Mesothelial cell of epicardium (in vitro differentiated cells): ENCODE measurements around the gene LIN54. TPM values are rescaled to one million over a fixed set of nuclear protein-coding genes. Genes with fewer than 3 reads are reported as not detected.
"Not testable (repeated sequence)": the region's sequence is repeated elsewhere in the genome, so short reads cannot be mapped to it uniquely, and the experiment has no call there.

Experiments
- DNase-seq, 2 experiments: peaks; one replicate each; pipeline ENCODE4 v3.0.0; 2021; ENCODE audit warnings: low spot score in 2 of 2; ENCODE audit not compliant: unreplicated experiment in 2 of 2
- H3K27ac Mint-ChIP-seq: 2 replicates; pipeline ENCODE4 v1.8.0; 2021; ENCODE audit warnings: mixed read lengths
- H3K27me3 Mint-ChIP-seq: 2 replicates; pipeline ENCODE4 v1.8.0; 2021; ENCODE audit warnings: low read depth, mixed read lengths
- H3K36me3 Mint-ChIP-seq: 2 replicates; pipeline ENCODE4 v1.8.0; 2021; ENCODE audit warnings: mixed read lengths
- H3K4me1 Mint-ChIP-seq: 2 replicates; pipeline ENCODE4 v1.8.0; 2021; ENCODE audit warnings: mixed read lengths
- H3K4me3 Mint-ChIP-seq: 2 replicates; pipeline ENCODE4 v1.8.0; 2021; ENCODE audit warnings: mild to moderate bottlenecking, moderate library complexity, mixed read lengths
- H3K9me3 Mint-ChIP-seq: 2 replicates; pipeline ENCODE4 v1.8.0; 2021; ENCODE audit warnings: mixed read lengths
- CTCF ChIP-seq: fragments of 200-600 bp; sonication (generic); IDR thresholded peaks from one replicate; pipeline ENCODE4 v1.5.0; 2021; ENCODE audit warnings: antibody characterized with exemption; ENCODE audit not compliant: unreplicated experiment
- total RNA-seq: library from RNA; stranded (reverse); gene quantifications from 3 replicates; pipeline ENCODE4 v1.2.1, GENCODE V29; 2021

Gene LIN54
- total RNA-seq, 1 donor from 2014 or later = 12.9 TPM

DNA sequence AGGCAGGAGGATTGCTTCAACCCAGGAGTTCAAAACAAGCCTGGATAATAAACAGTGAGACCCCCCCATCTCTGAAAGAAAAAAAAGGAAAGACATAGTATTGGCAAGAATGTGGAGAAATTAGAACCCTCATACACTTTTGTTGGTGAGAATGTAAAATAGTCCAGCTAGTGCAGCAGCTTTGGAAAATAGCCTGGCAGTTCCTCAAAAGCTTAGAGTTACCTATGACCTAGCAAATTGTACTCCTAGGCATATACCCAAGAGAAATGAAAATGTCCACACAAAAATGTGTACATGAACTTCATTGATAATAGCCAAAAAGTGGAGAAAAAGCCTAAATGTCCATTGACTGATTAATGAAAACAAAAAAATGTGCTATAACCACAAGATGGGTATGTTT, 88.8 kb downstream of the LIN54 start:
- H3K27ac Mint-ChIP-seq = no peak overlapping the region
- no peaks in the 10 kb centered on the region for H3K27me3 Mint-ChIP-seq
- TF ChIP-seq CTCF = no peak
- H3K9me3 Mint-ChIP-seq = no peaks in the 10 kb centered on the region
- no peak for DNase-seq
- H3K4me1 Mint-ChIP-seq = no peaks in the 10 kb centered on the region
- H3K36me3 Mint-ChIP-seq = peaks cover 2% of the 10 kb centered on the region
- no peak overlapping the region for H3K4me3 Mint-ChIP-seq

- Mint-ChIP-seq H3K4me1 (no peaks in the 10 kb centered on the region), H3K4me3 (no peak overlapping the region), H3K27ac (no peak overlapping the region), H3K27me3 (no peaks in the 10 kb centered on the region), H3K9me3 (peaks cover 2% of the 10 kb centered on the region), H3K36me3 (peaks cover 7% of the 10 kb centered on the region)
- no peak for DNase-seq
- no peak for TF ChIP-seq CTCF
Measured at GRCh38 chr4:82919386-82919785, 91.2 kb downstream of the LIN54 start.

GRCh38 chr4:82918091-82918490, 92.5 kb downstream of the LIN54 start:
- no peaks in the 10 kb centered on the region for H3K27me3 Mint-ChIP-seq
- no peak for DNase-seq
- no peak overlapping the region for H3K27ac Mint-ChIP-seq
- H3K4me3 Mint-ChIP-seq = no peak overlapping the region
- no peaks in the 10 kb centered on the region for H3K4me1 Mint-ChIP-seq
- peaks cover 11% of the 10 kb centered on the region for H3K36me3 Mint-ChIP-seq
- peaks cover 7% of the 10 kb centered on the region for H3K9me3 Mint-ChIP-seq
- no peak for TF ChIP-seq CTCF

DNA sequence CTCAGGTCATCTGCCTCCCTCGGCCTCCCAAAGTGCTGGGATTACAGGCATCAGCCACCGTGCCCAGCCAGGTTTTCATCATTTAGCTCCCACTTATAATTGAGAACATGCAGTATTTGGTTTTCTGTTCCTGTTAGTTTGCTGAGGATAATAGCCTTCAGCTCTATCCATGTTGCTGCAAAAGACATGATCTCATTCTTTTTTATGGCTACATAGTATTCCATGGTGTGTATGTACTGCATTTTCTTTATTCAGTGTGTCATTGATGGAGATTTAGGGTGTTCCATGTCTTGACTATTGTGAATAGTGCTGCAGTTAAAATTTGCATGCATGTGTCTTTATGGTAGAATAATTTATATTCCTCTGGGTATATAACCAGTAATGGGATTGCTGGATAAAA, 96.7 kb downstream of the LIN54 start:
- not testable (repeated sequence) for H3K27me3 Mint-ChIP-seq

GRCh38 chr4:82913305-82913704, 97.3 kb downstream of the LIN54 start:
- DNase-seq = no peak
- peaks cover 20% of the 10 kb centered on the region for H3K36me3 Mint-ChIP-seq
- H3K4me1 Mint-ChIP-seq = no peaks in the 10 kb centered on the region
- H3K9me3 Mint-ChIP-seq = peaks cover 7% of the 10 kb centered on the region
- no peak overlapping the region for H3K27ac Mint-ChIP-seq
- no peak overlapping the region for H3K4me3 Mint-ChIP-seq
- no peaks in the 10 kb centered on the region for H3K27me3 Mint-ChIP-seq
- TF ChIP-seq CTCF = no peak

More for the DNA sequence above, 96.7 kb downstream of the LIN54 start:
- not testable (repeated sequence) for H3K4me1 Mint-ChIP-seq, H3K4me3 Mint-ChIP-seq, H3K27ac Mint-ChIP-seq, H3K9me3 Mint-ChIP-seq, DNase-seq
- H3K36me3 Mint-ChIP-seq = peaks cover 20% of the 10 kb centered on the region

GRCh38 chr4:82909326-82909725, 101.3 kb downstream of the LIN54 start:
- Mint-ChIP-seq H3K9me3 (peaks cover 5% of the 10 kb centered on the region), H3K36me3 (peaks cover 12% of the 10 kb centered on the region), H3K4me1 (no peaks in the 10 kb centered on the region), H3K27ac (no peak overlapping the region), H3K27me3 (no peaks in the 10 kb centered on the region), H3K4me3 (no peak overlapping the region)
- no peak for TF ChIP-seq CTCF
- DNase-seq = no peak
